Right lobe of liver (tissue), 4 donors: ENCODE data around the gene CENATAC.

Experiments used
- CTCF ChIP-seq, 4 donors: fragments of 200-600 bp in 3 of 4; fragments of 450-650 bp in 1 of 4; IDR thresholded peaks; one replicate each; pipeline versions ENCODE4 v1.5.1 to v1.8.0; 2016 to 2022; ENCODE audit warnings: antibody characterized with exemption in 4 of 4, mild to moderate bottlenecking in 2 of 4
- POLR2A ChIP-seq: fragments of 450-650 bp; IDR thresholded peaks from one replicate; pipeline ENCODE4 v1.6.1; 2017; ENCODE audit warnings: antibody characterized with exemption, mild to moderate bottlenecking
- donor health status: DM: no; HTN: no; CAD: no.
- donor health status: DM: no; HTN: no; CAD: no.
- donor health status: DM: no; HTN: yes; CAD: no.

DNA sequence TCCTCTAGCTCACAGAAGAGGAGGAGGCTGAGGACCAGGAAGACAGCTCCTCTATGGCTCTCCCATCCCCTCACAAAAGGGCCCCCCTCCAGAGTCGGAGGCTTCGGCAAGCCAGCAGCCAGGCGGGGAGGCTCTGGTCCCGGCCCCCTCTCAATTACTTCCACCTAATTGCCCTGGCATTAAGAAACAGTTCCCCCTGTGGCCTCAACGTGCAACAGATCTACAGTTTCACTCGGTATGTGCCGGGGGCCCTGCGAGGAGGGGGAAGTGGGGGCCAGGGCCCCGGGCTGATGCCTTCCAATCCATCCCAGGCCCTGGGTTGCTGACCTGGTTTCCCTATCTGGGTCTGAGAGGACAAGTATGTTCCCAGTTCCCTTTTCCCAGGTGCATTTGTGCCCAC lies 18.5 kb upstream of the CENATAC start:
- TF ChIP-seq POLR2A (no peak), CTCF (IDR thresholded peaks at IDR 0.05) (no peak)
